A549 (cell line): ENCODE data around the gene CCDC57.

ENCODE experiments used
- CBX2 ChIP-seq: fragments of 200-600 bp; sonication (generic); IDR thresholded peaks from 2 replicates; pipeline ENCODE4 v1.6.1; 2016; ENCODE audit warnings: low read depth, mild to moderate bottlenecking, borderline replicate concordance
- CTCF ChIP-seq: fragments of >200 bp; sonication (Bioruptor Twin); formaldehyde crosslinking; IDR thresholded peaks from 3 replicates; pipeline ENCODE4 v1.5.1; 2016
- HDAC2 ChIP-seq: fragments of 200-600 bp; sonication (generic); IDR thresholded peaks from 2 replicates; pipeline ENCODE4 v1.6.1; 2016
- HOXA7 ChIP-seq: fragments of 250-450 bp; sonication (Bioruptor Pico); IDR thresholded peaks from 2 replicates; pipeline ENCODE4 v1.5.0; 2020; ENCODE audit warnings: mild to moderate bottlenecking, moderate library complexity
- KDM1A ChIP-seq: fragments of 200-600 bp; sonication (generic); IDR thresholded peaks from 2 replicates; pipeline ENCODE4 v1.6.1; 2016; ENCODE audit warnings: low read depth, mild to moderate bottlenecking
- MAFK ChIP-seq: fragments of 450-650 bp; IDR thresholded peaks from 2 replicates; pipeline ENCODE4 v1.6.1; 2014; ENCODE audit not compliant: partially characterized antibody
- PHF8 ChIP-seq: fragments of 200-600 bp; sonication (generic); IDR thresholded peaks from 2 replicates; pipeline ENCODE4 v1.6.1; 2016; ENCODE audit warnings: low read depth, mild to moderate bottlenecking, antibody characterized with exemption, moderate library complexity, borderline replicate concordance
- POLR2A ChIP-seq: IDR thresholded peaks from 2 replicates; pipeline ENCODE4 v1.6.1; 2012; ENCODE audit warnings: mild to moderate bottlenecking, low read length
- RAD21 ChIP-seq, 2 experiments: fragments of >200 bp in 1 of 2; sonication (Bioruptor Twin) in 1 of 2; formaldehyde crosslinking in 1 of 2; IDR thresholded peaks in 1 of 2; conservative IDR thresholded peaks in 1 of 2; 2 replicates in 1 of 2; 3 replicates in 1 of 2; pipeline ENCODE4 v1.6.1; 2012 to 2018; ENCODE audit warnings: inconsistent platforms in 1 of 2
- REST ChIP-seq: fragments of 200-600 bp; sonication (generic); IDR thresholded peaks from 2 replicates; pipeline ENCODE4 v1.6.1; 2016; ENCODE audit warnings: antibody characterized with exemption, mild to moderate bottlenecking, moderate library complexity
- ZSCAN20 ChIP-seq: fragments of 250-450 bp; sonication (Bioruptor Pico); IDR thresholded peaks from 2 replicates; pipeline ENCODE4 v1.8.0; 2022; ENCODE audit warnings: mild to moderate bottlenecking, moderate library complexity

DNA sequence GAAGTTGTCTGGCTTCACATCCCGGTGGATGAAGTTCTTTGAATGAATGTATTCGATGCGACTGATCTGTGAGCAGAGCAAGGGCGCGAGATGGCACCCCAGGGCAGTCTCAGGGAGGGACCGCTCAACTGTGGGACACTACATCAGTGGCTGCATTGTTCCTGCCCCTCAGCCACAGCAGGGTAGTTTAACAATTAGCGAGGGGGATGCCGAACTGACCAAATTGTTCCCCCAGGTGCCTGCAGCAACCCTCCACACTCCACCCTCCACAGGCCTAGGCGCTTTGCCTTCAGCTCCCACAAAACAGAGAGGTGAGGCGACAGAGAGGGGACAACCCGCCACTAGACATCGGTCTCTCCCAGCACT, 40.5 kb upstream of the CCDC57 start:
- TF ChIP-seq CTCF (no peak), CBX2 (no peak), KDM1A (no peak), MAFK (no peak), HDAC2 (no peak), POLR2A (no peak), ZSCAN20 (no peak), HOXA7 (CRISPR knock-in tag) (no peak), REST (no peak), PHF8 (no peak), RAD21 (conservative IDR thresholded peaks at IDR 0.05 in 1 of 2, IDR thresholded peaks at IDR 0.05 in 1 of 2) (no peak)
